Activated CD8-positive, alpha-beta memory T cell treated with anti-CD3 and anti-CD28 coated beads, Interleukin-2, amount 50 U/mL, for 48 hours (primary cell): ENCODE results near the gene SMG7.

Experiments used
- DNase-seq: peaks from one replicate; pipeline ENCODE4 v3.0.0-alpha.2; 2020

Gene SMG7

DNA sequence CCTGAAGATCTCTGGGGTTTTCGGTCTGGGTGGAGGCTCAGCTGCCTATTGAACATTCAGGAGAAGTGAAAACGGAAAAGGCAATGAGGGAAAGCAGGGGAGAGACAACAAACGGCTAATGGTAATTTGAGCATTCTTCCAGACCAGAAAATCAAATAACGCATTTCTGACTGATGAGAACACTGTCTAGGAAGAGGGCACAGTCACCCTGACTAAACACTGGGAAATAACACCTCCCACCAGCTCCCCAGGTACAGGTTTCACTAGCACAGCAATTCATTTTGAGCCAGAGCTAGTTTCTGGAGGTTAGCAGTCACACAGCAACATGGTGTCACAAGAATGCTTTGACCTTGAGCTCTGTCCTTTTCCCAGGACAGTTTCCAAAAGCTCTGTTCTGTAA lies 96.8 kb downstream of the SMG7 start:
- no peak for DNase-seq

DNA sequence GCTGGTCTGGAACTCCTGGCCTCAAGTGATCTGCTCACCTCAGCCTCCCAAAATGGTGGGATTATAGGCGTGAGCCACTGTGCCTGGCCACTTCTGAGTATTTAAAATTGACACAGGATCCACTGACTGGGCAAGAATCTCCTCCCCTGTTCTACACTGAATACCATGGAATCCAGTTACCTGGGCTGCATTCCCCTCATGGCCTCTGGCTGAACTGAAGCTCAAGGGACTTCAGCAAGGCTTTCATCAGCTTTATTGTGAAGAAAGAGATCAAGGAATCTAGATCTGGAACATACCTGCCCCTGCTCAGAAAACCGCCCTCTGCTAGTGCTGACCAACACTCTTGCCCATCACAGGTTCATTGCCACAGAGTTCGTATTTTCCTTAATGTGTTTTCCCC lies 97.5 kb downstream of the SMG7 start:
- DNase-seq = no peak

DNA sequence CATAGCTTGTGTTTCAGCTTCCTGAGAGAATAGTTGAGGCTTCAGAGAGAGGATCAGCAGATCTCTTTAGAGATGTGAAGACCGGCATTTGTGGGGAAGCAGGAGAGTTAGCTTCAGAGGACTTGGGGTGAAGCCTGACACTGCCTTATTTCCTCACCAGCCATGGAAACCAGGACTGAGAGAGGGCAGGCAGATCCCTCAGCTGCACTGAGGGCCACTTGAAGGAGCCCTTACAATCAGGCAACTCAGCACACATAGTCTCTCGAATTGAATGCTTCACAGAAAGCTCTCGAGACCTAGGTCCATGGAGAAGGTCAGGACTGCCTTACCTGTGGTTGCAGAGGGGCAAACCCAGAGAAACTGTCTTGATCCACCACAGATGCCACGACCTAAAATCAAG lies 98.2 kb downstream of the SMG7 start:
- DNase-seq = no peak

DNA sequence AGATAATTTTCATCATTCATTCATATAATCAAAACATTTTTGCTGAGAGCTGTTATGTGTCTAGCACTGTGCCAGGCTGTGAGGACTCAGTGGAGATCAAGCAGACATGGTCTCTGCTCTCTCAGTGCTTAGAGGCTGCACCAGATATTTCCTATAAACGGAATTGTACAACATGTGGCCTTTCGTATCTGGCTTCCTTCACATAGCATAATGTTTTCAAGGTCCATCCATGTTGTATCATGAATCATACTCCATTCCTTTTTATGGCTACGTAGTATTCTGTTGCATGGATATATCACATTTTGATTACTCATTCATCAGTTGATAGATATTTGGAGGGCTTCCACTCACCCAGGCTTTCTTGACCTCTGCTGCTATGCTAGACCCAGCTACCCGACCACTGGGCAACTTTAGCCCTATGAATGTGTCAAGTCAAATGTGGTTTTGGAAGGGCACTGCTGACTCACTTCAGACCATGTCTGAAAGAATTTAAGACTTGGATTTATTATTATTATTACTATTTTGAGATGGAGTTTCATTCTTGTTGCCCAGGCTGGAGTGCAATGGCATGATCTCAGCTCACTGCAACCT lies 99.5 kb downstream of the SMG7 start:
- no peak for DNase-seq

DNA sequence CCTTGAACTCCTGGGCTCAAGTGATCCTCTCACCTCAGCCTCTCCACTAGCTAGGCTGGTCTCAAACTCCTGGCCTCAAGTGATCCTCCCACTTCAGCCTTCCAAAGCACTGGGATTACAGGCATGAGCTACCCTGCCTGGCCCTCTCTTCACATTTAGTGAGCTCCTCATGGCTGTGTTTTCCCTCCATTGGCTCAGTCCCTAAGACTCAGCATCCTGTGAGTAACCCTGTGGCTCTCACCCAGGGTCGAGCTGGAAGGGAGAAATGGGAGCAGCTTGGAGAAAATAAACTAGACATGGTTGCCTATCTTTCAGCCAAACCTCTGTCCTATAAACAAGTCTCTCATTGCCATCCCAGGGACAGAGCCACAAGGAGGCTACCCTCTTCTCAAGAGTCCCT lies 100.4 kb downstream of the SMG7 start:
- DNase-seq = no peak

DNA sequence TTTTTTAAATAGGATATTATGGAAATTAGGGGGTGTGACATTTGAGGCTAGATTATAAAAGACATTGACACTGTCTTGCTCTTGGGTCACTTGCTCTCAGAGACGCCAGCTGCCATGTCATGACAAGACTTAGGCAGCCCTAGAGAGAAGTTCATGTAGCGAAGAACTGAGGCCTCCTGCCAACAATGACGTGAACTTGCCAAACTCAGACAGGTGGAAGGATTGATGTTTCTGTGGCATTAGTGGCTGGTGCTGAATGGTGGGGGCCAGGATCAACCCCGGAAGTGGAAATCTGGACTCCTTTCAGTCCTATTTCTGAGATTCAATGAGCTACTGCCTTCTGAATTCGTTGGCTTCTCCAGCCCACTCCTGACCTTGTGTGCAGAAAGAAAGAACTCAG lies 103.3 kb downstream of the SMG7 start:
- no peak for DNase-seq

DNA sequence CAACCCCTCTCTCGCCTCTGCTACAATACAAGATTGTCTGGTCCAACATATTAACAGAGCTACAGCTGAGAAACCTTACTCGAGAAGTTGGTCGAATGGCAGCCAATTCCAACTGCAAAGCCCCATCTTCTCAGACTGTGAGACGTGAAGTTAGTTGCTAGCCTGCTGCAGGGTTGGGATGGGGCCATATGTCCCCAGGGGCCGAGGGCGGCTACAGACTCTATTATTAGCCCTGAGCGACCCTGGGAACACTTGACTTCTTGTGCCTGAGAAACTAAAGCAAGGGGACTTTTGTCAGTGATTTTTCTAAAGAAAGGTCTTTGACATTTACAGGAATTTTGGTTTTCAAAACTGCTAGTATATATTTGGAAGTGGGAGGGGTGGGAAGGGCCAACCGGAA lies 104.2 kb downstream of the SMG7 start:
- DNase-seq = no peak

DNA sequence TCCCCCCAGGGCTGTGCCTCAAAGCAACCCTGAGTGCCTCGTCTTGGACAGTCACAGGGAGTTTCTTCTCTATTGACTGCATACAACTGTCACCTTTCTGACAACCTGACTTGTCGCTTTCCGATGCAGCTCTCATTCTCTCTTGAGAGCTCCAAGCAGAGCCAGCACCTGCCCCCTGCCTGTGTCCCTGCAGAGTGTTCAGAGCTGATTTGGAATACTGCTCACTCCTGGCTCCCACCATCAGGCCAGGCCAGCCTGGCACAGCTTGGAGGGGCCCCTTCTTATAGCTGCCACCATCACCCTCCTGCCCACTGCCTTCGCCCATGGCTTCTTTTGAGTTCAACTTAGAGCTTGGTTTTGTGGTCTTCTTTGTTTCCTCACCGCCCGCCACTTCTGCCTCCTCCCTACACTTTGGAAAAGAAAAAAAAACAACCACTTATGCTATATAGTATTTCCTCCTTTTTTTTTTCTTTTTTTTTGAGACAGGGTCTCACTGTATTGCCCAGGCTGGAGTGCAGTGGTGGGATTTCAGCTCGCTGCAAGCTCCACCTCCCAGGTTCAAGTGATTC lies 105.7 kb downstream of the SMG7 start:
- no peak for DNase-seq

DNA sequence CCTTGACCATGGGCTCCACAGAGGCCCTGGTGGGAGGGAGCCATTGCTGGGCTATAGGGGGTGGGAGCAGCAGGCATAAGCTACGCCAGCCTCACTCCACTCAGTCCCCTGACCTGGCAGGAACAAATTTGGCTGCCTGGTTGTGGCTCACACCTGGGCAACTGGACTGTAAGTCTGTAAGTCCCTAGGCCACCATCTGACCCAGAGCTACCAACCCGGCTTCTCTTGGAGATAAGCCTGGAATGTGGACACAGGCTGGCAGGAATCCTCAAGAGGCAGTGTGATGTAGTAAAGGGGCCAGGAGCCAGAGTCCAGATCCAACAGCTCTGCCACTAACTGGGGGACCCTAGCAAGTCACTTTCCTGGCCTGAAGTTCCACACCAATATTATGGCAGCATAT lies 106.6 kb downstream of the SMG7 start:
- DNase-seq = no peak

DNA sequence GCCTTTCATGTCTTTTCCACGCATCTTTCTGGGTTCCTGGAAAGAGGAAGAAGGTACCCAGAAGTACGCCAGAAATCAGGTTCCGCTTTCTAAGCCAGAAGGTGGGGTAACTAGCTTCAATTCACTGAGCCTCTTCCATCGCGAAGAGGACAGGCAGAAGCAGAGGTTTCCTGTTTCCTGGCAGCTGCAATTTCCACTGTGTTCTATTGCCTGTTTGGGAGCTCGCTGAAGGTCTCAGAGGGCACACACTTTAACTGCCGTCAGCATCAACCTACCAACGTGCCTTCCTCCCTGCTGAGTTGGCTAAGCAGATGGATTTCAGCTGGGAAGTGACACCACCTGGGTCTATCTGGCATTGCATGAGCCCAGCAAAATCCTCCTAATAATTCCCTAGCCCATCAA lies 108.0 kb downstream of the SMG7 start:
- no peak for DNase-seq

DNA sequence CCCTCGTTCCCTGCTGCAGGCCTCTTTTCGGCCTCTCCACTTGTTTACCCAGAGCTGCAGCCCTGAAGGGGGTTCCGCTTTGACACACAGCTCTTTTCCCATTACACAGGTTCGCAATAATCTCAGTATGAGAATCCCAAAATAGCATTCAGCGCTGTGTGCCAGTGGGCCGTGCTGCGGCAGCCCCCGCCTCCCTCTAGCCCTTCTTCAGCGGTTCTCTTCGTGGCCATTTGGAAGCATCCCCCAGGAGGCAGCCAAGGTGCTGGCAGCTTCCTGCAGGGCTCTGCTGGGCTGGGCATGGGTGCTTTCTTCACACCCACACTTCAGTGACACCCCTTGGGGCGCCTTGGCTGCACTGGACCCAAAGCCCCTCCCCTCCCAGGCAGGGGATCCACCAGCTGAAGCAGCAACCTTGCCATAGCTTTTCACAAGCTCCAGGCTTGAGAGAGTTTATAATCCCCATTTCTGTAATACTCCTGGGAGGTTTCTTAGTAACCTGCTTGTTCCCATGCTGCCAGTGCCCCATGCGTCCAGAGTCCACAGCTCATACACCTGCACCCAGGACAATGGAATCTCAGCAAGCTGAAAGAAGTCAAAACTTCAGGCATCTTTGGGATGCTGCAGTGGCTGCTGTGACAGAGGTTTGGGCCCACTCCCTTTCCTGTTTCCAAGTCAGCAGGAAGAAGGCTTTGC lies 109.9 kb downstream of the SMG7 start:
- DNase-seq = no peak

DNA sequence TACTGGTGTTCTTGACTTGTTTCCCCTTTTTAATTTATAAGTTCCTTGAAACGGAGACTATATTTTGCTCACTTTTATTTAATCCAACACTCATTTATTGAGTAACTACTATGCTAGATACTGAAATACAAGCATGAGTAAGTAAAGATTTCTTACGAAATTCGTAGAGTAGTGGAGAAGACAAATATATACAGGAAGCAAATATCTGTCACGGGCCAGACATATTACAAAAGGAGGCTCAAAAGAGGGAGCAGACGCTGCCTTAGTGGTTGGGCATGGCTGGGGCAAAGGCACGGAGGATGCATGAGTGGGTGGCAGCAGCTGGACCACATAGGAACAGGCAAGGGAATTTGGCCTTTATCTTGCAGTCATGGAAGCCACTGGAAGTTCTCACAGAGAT lies 111.2 kb downstream of the SMG7 start:
- DNase-seq = no peak

DNA sequence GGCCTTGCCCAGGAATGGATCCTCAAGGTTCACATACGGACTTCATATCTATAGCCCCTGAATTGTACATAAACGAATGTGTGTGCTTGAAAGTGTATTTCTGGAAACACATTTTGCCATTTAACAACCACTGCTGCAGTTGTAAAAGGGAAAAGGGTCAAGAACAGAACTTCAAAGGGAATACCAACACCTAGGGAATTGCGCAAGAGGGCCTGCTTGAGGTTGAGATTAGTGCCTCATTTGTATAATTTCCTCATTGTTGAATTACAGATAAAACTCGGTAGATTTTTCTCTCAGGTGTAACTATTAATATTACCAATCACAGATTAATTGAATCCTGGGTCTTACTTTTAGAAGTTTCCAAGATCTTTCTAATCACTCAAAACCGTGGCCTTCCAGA lies 111.8 kb downstream of the SMG7 start:
- DNase-seq = no peak

DNA sequence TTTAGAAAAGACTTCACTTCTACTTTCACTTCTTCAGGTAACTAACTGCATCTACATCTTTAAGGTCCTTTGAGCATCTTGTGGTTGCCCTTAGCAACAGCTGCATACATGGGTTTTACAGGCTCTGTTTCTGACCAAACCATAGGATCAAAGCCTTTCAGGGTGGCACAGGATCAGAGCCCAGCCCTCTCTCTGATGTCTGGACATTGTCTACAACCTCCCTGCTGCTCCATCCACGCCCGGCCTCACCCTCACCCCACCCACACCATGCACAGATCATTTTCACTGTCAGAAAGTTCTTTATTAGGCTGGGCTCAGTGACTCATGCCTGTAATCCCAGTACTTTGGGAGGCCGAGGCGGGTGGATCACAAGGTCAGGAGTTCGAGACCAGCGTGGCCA lies 112.7 kb downstream of the SMG7 start:
- DNase-seq = no peak

DNA sequence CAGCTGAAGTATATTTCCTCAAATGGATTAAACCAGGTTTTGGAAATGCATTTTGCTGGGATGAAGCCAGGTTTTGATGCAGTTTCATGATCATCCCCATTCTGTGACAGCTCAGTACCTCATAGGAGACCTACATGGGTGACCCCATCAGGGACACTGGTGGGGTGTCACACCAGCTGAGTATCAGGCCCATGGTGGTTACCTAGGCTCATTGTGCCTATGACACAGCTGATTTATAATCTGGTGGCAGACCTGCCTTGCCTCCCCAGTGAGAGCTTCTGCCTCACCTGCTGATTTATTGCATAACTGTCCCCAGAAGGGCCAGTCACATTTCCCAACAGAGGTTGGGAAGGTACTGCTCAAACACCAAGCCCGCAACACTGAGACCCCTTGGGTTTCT lies 114.2 kb downstream of the SMG7 start:
- no peak for DNase-seq

DNA sequence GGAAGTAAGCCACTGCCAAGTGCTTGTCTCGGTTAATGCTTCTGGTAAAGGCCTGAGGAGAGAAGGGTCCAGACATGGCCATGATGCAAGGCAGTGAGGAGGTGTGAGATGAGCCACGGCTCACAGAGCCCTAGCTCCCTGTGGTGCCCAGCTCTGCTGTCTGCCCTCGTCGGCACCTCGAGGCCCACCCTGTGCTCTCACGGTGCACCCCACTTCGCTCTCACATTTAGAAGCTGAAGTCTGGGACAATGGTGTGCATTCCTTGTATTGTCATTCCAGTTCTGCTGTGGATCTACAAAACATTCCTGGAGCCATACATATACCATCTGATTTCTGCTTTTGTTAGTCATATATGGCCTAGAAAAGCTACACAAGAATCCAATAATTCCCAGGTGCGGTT lies 114.6 kb downstream of the SMG7 start:
- no peak for DNase-seq

DNA sequence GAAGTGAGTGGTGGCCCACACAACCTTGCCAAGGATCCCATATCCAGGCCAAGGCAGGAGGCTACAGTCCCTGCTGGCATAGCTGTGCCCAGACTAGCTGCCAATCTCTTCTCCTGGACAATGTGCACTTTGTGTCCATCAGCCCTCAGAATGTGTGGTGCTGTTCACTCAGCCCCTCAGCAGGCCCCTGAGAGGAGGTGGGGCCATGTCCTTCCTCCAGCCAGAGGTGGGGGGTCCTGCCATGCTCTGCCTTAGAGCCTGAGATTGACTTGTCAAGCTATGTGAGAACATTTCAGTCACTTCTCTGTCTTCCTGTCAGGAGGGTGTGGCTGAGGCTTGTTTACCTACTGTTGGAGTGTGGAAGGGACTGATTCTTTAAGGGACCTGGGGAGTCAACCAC lies 116.5 kb downstream of the SMG7 start:
- no peak for DNase-seq

DNA sequence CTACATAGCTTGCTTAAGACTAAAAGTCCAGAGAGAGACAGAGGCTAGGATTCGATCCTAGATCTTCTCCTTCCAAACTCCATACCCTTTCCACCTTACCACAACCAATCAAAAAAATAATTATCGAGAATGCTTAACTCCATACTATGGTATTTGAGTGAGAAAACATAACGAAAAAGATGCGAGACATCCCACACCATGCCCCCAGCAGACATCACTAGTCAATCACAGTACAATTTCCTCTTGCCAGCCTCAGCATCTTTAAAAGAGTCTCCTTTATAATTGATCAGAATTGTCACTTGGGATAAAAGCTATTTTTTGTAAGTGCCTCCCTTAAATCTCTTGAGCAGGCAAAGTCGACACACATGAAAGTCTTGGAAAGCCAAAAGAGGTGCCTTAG lies 117.1 kb downstream of the SMG7 start:
- no peak for DNase-seq

DNA sequence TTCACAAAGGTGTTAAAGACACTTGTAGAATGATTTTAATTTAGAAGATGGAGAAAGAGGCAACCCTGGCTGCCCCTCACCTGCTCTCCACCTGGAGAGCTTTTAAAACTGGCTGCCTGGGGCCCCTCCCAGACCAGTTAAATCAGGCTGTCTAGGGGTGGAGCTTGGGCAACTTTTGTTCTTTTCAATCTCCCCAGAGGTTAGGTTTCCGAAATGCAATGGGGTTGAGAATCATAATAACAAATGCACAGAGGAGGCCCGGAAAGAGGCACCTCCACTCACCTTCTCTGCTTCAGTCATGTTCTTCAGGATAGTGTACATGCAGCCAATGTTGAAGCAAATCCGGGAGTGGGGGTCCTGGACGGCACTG lies 117.6 kb downstream of the SMG7 start:
- DNase-seq = no peak

DNA sequence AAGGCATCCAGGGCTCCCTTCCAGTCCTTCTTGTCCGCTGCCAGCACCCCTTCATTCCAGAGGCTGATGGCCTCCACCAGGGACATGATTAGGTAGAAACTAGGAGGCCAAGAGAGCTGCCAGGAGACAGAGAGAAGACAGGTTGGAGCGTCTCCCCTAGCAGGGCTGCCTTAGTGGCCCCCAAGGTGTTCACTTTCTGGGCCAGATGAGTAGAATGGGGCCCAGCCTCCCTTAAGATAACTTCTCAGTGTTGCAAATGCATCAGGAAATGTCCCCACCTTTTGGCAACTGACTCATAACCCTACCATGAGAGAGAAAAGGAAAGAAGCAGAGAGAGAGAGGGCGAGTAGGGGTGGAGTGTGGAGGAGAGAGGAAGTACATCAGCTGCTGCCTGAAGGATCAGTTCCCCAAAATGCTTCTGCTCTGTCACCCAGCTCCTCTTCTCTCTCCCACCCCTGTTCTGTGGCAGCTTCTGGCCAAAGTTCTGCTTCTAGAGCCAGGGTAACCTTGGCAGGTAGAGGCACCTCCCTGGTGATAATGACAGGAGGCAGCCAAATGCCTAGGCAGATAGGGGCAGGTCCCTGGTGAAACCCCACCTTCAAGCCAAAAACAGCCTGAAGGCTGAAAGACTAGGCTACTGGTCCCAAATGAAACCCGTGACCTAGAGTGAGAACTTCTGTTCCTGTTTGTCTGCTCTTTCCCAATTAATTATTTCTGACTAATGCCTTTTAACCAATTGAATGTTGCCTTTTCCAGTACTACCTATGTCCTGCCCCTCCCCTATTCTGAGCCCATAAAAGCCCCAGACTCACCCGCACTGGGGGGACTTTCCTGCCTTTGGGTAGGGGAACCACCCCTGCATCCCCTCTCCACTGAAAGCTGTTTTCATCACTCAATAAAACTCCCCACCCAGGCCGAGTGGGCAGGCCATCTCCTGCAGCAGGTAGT lies 118.2 kb downstream of the SMG7 start, which contains the start of gene NCF2:
Gene NCF2, minus strand, starts transcription at position 216 of the 948 bp plus-strand sequence. Its CDS starts 130 bp downstream, at position 86.
- peak; percentile 63 for DNase-seq

DNA sequence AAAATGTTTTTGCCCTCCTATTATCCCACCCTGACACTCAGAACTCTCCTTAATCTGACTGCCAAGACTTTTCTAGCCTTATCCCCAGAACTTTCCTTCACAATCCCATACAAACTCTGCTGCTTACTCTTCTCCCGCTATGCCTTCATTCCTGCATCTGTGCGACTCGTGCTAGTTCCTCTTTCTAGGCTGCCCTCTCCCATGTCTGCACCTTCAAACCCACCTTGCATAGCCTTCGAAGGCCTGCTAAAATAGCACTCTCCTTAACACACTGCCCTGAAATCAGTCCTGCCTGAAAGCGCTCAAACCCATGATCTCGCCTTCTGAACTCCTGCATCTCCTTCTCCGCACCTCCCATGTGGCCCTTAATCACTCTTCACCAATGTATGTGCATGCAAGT lies 120.4 kb downstream of the SMG7 start:
- DNase-seq = no peak

DNA sequence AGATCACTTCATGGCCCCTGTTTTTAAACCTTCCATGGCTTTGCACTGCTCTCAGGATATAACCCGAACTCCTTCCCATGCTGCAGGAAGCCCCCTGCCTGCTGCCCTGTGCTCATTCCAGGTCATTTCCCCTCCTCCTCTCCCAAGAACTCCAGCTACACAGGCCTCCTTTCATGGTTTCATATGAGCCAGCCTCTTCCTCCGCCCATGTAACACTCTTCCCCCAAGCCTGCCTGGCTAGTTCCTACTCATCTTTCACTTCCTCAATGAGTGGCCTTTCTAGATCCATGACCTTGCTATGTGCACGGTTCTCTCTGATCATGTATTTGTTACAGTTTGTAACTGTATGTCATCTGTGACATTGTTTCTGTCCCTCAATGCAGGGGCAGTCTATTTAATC lies 121.1 kb downstream of the SMG7 start:
- no peak for DNase-seq

DNA sequence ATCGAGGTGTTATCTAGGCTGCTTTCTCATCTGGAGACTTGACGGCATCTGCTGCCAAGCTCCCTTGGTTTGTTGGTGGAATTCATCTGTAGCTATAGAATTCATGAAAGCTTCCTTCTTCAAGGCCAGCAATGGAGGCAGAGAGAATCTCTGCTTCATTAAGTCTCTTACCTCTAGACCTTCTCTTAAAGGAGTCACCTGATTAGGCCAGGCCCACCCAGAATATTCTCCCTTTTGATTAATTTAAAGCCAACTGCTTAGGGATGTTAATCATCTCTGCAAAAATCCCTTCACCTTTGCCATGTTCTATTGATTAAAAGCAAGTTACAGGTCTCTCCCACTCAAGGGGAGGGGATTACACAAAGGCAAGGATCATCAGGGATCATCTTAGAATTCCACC lies 123.2 kb downstream of the SMG7 start:
- DNase-seq = no peak

DNA sequence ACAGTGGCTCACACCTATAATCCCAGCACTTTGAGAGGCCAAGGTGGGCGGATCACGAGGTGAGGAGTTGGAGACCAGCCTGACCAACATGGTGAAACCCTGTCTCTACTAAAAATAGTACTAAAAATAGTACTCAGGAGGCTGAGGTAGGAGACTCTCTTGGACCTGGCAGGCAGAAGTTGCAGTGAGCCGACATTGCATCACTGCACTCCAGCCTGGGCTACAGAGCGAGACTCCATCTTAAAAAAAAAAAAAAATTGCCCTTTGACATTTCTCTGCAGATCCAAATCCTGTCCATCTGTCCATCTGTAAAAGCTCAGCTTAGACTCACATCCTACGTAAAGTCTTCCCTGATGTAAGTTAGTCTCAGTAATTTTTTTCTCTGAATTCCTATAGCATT lies 124.2 kb downstream of the SMG7 start:
- DNase-seq = no peak
